ENCODE data around the gene C19orf81.
"Not testable (repeated sequence)": the region's sequence is repeated elsewhere in the genome, so short reads cannot be mapped to it uniquely, and the experiment has no call there.

The C19orf81 gene

DNA sequence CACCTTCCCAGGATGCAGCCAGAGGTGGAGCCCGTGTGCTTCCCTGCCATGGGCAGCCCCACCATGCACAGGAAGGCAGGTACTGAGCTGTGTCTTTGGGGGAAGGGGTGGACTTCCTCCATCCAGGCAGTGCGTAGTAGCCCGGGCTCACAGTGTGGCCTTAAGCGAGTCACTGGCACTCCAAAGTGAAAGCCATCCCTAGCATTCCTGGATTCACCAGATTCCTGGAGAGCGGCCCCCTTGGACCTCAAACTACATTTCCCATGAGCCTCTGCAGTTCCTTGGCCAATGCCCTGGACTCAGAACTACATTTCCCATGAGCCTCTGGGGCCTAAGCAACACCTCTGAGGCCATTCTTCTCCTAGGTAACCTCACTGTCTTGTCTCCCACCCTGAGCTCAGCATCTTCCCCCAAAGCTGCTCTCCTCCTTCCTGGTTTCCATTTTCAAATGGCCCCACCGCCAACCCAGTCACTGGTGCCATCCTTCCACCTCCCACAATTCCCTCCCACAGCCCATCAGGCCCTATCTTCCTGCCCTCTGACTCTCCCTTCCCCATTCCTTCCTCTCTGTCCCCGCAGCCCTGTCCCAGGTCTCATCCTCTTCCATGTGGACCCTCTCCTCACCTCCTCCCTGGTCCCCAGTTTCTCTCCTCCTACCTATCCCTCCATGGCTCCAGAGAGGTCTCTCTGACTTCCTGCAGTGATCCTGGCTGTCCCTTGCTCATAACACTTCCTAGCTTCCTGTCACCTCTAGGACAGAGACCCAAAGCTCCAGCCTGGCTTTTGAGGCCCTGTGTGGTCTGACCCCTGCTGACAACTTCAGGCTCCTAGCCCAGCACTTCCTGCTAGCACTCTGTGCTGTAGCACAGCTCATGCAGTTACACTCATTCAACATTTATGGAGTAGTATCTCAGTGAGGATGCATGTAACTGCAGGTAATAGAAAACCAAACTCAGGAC, at the start of gene C19orf81:
Gene C19orf81 (plus strand): TSS at position 13 of the 959 bp plus-strand sequence. CDS start 0 bp downstream, at position 13.
- DNase-seq: peak; percentile 5 to 25

DNA sequence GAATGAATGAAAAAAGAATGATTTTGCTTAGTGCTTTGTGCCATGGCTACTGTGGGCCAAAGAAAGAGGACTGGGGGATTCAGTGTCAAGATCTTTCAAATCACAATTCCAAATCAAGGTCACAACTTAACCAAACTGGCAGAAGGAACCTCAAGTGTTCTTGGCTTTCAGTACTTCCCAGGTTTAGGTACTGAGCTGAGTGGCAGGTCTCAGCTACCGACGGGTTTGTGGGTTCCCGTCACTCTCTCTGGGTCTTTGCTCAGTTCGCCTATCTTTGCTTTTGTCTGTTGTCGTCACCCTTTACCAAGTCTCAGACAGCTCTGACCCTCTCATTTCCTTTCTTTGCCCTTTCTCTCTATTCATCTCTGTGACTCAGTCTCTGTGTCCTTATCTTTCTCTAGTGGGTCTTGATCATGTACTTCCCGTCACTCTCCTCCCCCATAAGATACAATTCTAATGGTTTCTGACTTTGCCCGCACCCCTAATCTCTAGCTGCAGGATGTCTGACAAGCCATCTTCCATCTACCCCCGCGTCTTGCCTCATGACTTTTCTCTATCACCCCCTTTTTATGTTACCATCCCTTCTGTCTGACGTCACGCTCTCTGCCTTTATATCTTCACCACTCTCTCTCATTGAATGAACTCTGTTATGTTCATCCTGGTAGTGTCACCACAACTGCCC, 47.7 kb upstream of the C19orf81 start:
- DNase-seq: no peak

DNA sequence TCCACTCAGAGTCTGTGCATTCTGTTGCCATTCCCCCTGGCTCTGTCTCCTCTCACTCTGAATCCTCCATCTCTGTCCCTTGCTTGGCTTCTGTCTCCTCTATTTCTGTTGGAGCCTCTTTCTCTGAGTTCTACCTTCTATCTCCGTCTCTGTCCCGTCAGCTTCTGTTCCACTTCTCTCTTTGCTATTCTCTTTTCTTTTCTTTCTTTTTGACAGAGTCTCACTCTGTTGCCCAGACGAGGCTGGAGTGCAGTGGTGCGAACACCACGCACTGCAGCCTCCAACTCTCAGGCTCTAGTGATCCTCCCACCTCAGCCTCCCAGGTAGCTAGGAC, 47.2 kb upstream of the C19orf81 start:
- no peak for DNase-seq

DNA sequence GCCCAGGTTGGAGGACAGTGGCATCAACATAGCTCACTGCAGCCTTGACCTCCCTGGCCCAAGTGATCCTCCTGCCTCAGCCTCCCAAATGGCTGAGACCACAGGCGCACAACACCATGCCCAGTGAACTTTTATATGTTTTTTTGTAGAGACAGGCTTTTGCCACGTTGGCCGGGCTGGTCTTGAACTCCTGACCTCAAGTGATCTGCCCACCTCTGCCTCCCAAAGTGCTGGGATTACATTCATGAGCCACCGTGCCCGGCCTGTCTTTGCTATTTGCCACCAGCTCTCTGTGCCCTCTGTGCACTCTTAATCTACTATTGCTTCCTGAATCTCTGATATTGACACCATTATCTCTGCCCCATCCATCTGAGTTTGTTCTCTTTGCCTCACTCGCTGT, 46.7 kb upstream of the C19orf81 start:
- no peak for DNase-seq

DNA sequence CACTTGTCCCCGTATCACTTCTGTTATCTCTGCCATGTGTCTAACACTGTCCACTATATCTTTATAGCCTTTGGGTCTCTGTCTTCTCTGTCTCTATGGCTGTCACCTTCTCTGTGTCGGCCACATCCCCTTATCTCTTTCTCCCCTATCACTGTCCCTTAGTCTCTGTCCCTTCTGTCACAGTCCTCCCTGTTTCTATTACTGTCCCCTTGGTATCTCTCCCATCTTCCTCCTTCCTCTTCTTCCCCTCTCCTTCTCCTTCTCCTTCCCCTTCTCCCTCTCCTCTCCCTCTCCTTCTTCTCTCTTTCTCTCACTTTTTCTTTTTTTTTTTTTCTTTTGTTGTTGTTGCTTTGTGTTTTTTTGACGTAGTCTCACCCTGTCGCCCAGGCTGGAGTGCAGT, 46.3 kb upstream of the C19orf81 start:
- no peak for DNase-seq

DNA sequence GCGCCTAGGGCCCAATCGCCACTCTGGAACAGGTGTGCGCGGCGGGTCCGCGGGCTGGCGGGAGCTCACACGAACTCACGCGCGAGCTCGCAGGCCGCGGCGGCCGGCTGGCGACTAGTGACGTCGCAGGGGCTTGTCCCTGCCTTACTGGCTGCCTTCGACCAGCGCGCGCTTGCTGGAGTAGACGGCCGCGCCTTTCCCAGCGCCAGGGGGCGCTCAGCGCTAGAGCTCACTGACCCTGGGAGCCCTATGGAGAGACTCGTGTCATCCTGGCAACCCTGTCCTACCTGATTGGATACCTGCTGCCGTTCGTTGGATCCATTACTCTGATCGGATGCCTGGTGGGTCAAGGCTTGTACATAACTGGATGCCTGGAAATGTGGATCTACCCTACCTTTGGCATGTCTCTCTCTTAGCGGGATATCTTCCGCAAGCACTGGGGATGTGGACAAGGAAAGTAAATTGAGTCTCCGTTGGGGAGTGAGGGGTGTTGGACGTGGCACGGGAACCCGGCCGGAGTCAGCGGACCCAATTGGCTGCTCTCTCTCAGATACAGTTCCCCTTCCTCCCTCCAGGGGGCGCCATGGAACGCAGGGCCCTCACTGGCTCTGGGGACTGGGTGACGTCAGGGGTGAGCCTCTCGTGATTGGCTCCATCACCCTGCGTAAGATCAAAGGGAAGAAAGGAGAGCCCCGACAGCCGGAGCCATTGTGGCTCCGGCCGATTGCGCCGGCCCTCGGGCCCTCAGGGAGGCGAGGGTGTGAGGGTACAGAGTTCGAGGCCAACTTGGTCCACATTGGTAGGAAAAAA, 44.8 kb upstream of the C19orf81 start:
- not testable (repeated sequence) for DNase-seq

DNA sequence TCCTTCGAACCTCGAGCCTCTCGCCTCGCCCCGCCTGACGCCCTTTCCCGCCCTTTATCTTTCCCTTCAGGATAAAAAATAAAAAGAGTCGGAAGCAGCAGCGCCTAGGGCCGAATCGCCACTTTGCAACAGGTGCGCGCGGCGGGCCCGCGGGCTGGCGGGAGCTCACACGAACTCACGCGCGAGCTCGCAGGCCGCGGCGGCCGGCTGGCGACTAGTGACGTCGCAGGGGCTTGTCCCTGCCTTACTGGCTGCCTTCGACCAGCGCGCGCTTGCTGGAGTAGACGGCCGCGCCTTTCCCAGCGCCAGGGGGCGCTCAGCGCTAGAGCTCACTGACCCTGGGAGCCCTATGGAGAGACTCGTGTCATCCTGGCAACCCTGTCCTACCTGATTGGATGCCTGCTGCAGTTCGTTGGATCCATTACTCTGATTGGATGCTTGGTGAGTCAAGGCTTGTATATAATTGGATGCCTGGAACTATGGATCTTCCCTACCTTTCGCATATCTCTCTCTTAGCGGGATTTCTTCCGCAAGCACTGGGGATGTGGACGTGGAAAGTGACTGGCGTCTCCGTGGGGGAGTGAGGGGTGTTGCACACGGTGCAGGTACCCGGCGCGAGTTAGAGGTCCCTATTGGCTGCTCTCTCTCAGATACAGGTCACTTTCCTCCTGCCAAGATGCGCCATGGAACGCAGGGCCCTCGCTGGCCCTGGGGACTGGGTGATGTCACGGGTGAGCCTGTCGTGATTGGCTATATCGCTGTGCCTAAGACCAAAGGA, 43.0 kb upstream of the C19orf81 start:
- not testable (repeated sequence) for DNase-seq

DNA sequence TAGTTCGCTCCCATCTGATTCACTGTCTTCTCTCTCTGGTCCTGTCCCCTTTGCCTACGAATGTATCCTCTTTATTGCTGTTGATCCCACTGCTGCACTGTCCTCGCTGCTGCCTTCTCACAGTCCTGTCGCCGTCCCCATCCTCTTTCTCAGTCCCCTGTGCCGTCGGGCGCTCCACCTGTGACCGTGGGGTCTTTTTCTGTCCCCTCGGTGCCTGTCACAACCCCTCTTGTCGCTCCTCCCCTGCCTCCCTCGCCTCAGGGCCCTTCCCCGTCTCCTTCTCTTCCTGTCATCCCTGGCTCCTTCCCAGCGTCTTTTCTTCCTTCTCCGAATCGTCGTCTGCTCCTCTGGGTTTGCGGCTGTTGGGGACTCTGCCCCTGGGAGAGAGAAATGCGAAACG, 41.9 kb upstream of the C19orf81 start:
- no peak for DNase-seq

DNA sequence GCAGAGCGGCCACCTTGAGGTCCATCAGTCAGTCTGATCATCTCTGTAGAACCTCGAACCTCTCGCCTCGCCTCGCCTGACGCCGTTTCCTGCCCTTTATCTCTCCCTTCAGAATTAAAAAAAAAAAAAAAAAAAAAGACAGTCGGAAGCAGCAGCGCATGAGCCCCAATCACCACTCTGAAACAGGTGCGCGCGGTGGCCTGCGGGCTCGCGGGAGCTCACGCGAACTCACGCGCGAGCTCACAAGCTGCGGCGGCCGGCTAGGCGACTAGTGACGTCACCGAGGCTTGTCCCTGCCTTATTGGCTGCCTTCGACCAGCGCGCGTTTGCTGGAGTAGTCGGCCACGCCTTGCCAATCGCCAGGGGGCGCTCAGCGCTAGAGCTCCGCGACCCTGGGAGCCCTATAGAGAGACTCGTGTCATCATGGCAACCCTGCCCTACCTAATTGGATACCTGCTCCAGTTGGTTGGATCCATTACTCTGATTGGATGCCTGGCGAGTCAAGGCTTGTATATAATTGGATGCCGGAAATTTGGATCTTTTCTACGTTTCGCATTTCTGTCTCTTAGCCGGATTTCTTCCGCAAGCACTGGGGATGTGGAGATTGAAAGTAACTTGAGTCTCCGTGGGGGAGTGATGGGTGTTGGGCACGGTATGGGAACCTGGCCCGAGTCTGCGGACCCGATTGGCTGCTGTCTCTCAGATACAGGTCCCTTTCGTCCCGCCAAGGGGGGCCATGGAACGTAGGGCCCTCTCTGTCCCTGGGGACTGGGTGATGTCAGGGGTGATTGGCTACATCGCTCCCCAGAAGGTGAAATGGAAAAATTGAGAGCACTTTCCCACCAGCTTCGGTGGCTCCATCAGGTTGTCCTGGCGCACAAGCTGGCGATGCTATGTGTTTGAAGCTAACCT, 41.1 kb upstream of the C19orf81 start:
- no peak for DNase-seq

DNA sequence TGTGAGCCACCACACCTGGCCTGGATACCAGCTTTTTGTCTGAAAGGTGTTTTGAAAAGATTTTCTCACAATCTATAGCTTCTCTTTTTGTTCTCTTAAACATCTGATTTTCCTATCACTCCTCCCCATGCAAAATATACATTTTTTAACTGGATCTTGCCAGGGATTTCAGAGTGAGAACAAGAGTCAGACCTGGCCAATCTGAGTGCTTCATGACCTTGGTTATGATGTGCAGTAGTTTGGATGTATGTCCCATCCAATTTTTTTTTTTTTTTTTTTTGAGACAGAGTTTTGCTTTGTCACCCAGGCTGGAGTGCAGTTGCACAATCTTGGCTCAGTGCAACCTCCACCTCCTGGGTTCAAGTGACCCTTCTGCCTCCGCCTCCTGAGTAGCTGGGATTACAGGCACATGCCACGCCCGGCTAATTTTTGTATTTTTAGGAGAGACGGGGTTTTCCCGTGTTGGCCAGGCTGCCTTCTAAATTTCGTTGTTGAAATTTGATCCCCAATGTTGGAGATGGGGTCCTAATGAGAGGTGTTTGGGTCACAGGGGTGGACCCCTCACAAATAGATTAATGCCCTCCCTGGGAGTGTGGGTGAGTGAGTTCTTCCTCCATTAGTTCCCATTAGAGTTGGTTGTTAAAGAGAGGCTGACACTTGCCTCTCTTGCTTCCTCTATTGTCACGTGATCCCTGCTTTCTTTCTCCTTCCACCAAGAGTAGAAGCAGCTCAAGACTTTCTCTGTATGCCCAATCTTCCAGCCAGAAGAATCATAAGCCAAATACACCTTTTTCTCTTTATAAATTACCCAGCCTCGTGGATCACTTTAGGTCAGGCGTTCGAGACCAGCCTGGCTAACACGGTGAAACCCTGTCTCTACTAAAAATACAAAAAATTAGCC, 36.5 kb upstream of the C19orf81 start:
- not testable (repeated sequence) for DNase-seq

DNA sequence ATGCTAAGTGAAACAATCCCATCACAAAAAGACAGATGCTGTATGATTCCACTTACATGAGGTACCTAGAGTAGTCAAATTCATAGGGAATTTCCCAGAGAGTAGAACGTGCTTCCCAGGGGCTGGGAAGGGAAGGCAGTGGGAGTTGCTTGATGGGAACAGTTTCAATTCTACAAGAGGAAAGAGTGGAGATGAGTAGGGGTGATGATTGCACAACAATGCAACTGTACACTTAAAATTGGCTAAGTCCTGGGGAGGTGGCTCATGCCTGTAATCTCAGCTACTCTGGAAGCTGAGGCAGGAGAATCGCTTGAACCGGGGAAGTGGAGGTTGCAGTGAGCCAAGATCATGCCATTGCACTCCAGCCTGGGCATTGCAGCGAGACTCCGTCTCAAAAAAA, 30.9 kb upstream of the C19orf81 start:
- DNase-seq: not testable (repeated sequence)

DNA sequence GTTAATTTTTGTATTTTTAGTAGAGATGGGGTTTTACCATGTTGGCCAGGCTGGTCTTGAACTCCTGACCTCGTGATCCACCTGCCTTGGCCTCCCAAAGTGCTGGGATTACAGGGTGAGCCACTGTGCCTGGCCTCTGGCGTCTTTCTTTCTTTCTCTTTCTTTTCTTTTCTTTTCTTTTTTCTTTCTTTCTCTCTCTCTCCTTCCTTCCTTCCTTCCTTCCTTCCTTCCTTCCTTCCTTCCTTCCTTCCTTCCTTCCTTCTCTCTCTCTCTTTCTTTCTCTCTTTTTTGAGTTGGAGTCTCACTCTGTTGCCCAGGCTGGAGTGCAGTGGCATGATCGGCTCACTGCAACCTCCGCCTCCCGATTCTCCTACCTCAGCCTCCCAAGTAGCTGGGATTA, 30.1 kb upstream of the C19orf81 start:
- DNase-seq: not testable (repeated sequence)

DNA sequence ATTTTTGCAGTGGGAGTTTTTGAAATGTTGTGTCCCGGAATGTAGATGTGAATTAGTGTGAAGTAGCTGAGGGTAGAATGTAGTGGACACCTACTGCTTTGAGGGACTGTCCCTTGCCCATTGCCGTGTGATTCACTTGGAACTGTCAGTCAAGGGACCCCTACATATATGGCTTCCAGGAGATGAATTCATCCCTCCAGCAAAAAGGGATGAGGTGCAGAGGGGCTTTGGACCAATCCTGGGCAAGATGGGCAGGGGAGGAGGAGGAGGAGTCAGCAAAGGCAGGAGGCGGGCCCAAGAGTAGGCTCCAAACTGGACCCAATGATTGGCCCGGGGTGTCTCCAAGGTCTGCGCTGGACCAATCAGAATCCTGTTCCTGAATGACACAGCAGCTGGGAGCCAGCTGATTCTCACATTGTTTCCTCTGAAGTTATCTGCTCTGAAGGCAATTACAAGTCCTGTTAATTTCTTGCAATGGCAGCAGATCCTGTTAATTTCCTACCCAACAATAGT, 28.8 kb upstream of the C19orf81 start:
- DNase-seq: not testable (repeated sequence)

DNA sequence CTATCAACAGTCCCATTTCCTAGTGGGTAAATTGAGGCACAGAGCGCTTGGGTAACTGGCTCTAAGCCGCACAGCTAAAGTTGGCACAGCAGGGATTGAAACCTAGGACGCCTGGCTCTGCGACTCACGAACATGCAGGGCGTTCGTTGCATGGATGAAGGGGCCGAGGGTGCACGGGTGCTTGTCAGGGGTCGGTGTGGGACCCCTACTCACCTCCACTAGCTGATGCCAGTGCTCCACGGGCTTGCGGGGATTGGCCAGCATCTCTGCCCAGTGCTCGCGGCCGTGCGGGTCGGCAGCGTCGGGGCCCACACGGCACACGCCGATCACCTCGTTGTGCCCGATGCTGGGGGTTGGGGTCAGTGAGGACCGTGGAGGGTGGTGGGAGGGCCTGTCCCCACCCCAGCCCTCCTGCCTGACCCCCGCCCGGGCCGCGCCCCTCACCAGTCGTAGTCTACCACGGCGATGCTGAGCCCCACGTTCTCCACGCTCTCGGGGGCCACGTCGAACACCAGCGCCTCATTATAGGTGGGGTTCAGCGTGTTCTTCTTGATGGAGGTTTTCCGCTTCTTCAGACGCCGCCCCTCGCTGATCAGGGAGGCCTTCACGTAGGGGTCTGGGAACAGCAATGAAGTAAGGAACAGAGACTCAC, 24.2 kb upstream of the C19orf81 start:
- DNase-seq: no peak

DNA sequence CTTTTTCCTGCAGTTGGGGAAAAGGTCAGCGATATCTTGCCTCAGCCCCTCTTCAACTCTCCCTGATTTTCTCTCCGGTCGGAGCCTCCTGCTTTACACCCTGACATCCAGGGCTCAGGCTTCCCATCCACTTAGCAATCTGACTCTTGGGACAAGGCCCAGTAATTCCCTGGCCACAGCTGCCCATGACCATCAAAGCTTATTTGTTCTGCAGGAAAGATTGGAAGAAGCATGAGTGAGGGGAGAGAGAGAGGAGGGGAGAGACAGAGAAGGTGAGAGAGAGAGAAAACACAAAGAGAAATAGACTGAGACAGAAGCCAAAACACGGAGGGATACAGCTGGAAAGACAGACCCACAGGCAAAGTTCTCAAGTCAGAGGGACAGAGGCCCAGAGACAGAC, 23.2 kb upstream of the C19orf81 start:
- DNase-seq: no peak

DNA sequence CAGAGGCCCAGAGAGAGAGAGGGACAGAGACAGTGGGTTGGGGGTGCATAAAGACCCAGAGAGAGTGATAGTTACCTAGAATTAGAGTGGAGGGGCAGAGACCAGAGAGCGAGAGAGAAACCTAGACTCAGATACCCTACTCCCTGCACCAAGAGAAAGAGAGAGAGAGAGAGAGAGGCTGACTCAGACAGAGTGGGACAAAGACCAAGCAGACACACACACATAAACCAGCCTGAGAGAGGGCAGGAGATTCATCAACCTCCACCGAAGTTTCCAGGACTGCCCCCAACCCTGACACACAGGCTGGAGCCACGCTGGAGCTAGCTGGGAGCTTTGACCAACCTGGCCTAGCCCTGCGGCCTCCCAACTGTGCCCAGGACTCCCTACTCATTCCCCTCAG, 22.4 kb upstream of the C19orf81 start:
- no peak for DNase-seq

DNA sequence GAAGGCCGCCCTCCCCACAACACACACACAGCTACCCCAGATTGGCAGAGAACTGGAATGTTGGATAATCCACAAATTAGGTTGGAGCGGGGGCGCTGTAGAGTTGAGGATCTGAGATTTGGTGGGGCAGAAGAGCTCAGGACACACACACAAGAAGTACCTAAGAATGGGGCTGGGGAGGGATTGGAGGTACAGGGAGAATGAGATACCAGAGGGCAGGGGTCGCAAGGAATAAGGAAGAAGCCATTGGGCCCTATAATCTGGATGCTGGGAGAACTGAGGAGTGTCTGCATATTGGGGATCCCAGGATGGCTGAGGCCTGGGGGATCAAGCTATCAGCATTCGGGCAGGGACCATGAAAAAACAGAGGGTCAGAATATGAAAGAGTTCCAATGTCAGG, 21.1 kb upstream of the C19orf81 start:
- no peak for DNase-seq

DNA sequence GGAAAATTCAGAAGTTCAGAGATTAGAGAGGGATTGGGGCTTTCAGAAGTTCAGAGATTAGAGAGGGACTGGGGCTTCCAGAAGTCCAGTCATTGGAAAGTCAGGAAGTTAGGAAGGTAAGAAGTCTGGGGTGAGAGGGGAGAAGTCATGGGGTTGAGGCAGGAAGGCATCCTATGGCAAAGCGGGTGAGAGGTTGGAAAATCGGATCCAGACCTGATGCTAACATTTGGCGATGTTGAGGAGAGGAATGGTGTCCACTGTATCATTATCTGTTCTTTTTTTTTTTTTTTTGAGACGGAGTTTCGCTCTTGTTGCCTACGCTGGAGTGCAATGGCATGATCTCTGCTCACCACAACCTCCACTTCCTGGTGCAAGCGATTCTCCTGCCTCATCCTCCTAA, 20.7 kb upstream of the C19orf81 start:
- DNase-seq: no peak

DNA sequence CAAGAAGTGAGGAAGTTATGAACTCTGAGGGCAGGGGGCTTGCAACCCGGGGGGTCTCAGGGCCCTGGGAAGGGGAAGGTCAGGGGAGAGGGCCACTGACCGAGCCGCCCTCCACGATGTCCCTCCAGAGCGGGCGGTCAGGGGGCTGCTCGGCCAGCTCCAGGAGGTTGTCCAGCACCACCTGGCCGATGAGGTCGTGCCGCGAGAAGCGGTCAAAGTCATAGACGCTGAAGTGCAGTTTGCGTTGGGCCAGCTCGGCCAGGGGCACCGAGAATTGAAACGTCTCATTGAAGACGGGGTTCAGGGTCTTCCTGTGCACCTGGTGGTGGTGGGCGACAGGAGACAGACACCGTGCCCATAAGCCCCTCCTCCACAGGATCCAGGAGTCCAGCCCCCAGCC, 20.1 kb upstream of the C19orf81 start:
- no peak for DNase-seq

DNA sequence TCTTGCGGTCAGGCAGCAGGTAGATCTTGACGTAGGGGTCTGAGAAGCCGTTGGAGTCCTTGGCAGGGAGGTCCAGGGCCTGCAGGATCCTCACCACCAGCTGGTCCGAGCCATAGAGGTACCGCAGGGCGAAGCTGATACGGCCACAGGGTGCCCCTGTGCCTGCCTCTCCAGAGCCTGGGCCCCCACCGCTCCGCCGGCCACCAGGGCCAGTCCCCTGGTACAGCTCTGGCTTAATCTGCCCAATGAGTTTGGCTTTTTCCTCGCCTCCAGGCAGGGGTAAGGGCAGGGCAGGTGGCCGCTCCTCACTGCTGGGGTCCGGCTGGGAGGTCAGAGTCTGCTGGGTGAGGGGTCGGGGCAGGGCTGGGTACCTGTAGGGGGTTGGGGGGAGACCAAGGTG, 19.4 kb upstream of the C19orf81 start:
- no peak for DNase-seq

Measured in SHP77 (cell line).